ENCODE results near the gene ATP6V0A1.

DNA sequence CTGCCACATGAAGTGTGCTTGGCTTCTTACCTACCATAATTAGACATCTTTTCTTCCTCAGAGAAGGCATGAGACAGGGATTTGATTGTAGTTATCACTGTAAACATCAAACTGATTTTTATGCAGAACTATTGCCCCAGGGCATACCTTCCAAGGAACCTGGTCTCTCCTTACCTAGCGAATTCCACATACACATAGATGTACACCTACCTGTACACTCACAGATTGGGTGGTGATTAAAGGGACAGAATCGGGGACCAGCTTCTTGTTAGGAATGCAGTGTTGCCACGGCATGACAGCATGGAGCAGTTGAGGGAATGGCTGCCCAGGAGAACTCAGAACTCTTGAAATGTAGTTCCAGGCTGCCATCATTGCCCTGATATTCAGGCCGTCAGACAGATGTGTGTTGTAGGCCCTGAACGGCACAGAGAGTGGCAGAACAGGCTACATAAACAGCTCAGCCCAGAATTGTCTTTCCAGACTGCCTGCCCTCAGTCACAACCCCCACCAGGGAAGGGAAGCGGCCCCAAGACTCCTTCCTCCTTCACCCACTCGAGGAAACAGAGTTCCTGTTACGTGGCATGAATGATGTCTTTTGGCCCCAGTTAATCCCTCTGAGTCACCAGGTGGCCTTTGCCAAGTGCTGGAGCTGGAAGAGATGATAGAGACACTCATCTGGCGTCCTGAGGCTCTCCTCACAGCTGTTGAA lies 59.5 kb downstream of the ATP6V0A1 start:
- TF ChIP-seq, protein P1, sequence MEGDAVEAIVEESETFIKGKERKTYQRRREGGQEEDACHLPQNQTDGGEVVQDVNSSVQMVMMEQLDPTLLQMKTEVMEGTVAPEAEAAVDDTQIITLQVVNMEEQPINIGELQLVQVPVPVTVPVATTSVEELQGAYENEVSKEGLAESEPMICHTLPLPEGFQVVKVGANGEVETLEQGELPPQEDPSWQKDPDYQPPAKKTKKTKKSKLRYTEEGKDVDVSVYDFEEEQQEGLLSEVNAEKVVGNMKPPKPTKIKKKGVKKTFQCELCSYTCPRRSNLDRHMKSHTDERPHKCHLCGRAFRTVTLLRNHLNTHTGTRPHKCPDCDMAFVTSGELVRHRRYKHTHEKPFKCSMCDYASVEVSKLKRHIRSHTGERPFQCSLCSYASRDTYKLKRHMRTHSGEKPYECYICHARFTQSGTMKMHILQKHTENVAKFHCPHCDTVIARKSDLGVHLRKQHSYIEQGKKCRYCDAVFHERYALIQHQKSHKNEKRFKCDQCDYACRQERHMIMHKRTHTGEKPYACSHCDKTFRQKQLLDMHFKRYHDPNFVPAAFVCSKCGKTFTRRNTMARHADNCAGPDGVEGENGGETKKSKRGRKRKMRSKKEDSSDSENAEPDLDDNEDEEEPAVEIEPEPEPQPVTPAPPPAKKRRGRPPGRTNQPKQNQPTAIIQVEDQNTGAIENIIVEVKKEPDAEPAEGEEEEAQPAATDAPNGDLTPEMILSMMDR (IDR thresholded peaks at IDR 0.05; ENCODE audit: insufficient read depth, low read depth, low read length), result no peak
- no peak for TF ChIP-seq EZH2 (IDR thresholded peaks at IDR 0.05; ENCODE audit: insufficient read depth, low read length)
